Jurkat, Clone E6-1 (cell line): ENCODE measurements around the gene SLCO2A1. TPM values are rescaled to one million over a fixed set of nuclear protein-coding genes. Genes with fewer than 3 reads are reported as not detected.
"Not testable (repeated sequence)": the region's sequence is repeated elsewhere in the genome, so short reads cannot be mapped to it uniquely, and the experiment has no call there.

Experiments used
- DNase-seq: peaks from one replicate; pipeline ENCODE4 v3.0.0-alpha.2; 2011; ENCODE audit warnings: low read depth, low spot score
- H3K4me3 ChIP-seq: 2 replicates; pipeline ENCODE4 v1.5.1; 2011; ENCODE audit warnings: mild to moderate bottlenecking, low read length, control low read depth, moderate library complexity
- polyA plus RNA-seq: library from polyadenylated mRNA; unstranded; fragments of >200 nt; gene quantifications from one replicate; pipeline ENCODE4 v1.2.1, GENCODE V29; 2012; ENCODE audit warnings: missing spikeins; ENCODE audit not compliant: insufficient read length, insufficient read depth

SLCO2A1 gene
- polyA plus RNA-seq = not detected

DNA sequence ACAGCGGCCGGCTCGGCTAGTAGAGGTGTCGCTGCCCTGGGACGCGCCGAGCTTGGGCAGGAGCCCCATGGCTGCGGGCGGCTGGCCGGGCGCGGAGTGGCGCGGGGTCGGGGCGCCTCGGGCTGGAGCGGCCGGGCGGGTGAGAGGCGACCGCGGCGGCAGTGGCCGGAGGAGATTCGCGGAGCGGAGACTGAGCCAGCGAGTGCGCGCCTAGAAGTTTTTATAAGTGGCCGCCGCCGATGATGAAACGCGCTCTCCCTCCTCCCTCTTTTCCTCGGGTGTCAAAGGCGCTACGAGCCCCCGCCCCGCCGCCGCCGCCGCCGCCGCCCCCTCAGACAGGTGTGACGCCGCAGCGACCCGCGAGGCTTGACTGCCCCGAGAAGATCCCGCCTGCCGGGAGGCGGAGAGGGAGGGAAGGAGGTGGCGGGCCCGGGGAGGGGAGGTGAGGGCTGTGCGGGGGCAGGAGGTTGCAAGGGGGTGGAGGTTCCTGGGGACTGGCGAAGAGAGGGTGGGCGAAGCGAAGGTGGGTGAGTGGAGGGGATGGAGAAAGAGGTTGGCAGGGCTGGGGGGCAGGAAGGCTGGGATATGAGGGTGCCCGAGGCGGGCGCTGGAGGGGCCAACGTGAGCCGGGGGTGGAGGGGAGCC is at the start of gene SLCO2A1:
SLCO2A1 (minus strand) TSS at position 192 of the 645 bp plus-strand sequence; CDS start at position 69, 123 bp downstream.
- no peak for DNase-seq
- no peak within 1 kb of the TSS for H3K4me3 ChIP-seq

DNA sequence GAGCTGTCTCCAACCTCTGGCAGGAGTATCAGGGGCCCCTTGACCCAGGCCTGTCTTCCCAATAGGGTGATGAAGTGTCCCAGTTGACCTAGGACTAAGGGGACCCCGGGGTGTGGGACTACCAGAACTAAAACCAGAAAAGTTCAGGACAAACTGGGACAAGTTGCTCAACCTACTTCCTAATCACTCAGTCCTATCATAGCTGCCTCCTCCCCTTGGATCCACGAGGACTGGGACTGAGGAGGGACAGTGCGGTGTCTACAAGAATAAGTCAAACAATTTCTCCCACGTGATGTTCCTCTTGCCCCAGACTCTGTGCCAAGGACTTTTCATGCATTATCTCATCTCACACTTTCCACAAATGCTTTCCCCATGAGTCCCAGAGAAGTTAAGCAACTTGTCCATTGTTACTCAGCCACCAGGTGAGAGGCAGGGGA is 49.4 kb upstream of the SLCO2A1 start:
- DNase-seq = no peak

DNA sequence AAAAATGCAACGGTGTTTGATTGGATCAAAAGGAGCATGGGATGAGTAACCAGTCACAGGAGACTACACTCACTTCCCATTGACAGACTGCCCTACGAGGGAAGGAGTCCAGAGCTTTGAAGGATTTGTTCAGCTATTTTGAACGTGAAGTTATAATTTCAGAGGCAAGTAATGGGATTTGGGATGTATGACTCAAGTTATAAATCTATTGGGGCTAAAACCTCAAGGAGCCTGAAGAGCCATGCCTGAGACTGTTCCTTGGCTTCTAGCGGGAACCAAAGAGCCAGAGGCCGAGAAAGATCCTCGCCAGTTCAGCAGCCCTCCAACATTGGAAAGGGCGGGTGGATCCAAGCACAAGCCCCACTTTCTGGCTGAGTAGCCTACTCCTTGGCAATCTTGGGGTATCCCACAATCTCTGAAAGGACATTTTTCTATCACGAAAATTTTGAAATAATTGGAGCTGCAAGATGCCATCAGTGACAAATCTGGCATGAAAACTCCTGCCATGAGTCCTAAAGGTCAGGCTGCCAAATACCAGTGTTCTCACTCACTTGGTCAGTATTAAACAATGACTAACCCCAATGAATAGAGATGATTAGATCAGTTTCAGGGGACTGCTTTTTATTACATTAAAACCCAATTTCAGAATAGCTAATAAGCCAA is 48.6 kb upstream of the SLCO2A1 start:
- no peak for DNase-seq
- H3K4me3 ChIP-seq = no peak overlapping the region

More for the DNA sequence above, 49.4 kb upstream of the SLCO2A1 start:
- H3K4me3 ChIP-seq = no peak overlapping the region

DNA sequence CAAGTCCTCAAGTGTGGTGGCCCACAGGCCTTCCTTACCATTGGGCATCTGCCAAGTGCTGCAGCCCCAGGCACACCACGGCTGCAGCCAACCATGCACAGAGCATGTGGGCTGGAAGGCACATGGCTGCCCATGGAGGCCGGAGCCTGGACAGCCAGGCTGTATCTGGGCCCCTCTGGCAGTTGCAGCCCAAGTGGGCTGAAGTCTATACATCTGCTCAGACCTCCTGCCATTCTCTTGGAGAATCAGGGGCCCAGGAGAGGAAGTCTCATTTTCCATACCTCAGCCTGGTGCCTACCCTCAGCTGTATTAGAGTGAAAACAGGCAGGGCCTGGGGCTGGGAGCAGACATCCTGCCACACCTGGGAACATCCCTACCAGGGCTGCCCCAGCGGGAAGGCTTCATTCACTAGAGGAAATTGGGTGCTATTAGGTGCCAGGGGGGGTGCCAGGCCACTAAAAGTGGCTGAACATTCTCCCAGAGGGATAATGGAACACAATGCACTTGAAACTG is 48.0 kb upstream of the SLCO2A1 start:
- no peak for DNase-seq
- no peak overlapping the region for H3K4me3 ChIP-seq

DNA sequence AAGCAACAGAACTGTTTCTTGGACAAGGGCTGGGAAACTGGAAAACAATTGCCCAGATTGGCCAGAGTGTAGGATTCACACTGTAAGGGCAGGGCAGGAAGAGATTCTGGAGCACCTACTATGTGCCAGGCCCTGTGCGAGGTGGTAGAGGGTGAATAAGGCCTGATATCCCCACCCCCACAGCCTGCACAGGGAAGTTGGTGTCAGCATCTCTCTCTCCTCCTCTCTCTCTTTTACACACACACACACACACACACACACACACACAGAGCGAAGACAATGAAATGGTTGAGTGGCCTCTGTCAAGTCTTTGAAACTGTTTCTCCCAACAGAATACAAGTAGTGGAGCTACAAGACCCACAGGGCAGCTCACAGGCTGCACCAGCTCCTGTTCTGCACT is 47.1 kb upstream of the SLCO2A1 start:
- H3K4me3 ChIP-seq = no peak overlapping the region
- no peak for DNase-seq

DNA sequence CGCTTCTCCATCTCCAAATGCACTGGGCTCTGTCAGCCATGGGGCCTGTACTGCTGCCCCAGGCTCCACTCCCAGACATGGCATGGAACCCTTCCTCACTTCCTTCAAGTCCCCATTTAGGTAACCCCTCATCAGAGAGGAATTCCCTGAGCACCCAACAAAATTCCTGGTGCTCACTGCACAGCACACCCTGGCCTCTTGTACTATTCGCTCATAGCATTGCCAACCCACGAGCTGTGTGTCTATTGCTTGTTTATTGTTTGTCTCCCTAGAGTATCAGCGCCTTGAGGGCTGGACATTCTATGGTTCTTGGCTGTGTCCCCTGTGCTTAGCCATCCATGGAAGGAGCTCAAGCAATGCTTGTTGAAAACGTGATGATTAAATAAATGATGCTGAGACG is 46.1 kb upstream of the SLCO2A1 start:
- DNase-seq = no peak
- H3K4me3 ChIP-seq = no peak overlapping the region

DNA sequence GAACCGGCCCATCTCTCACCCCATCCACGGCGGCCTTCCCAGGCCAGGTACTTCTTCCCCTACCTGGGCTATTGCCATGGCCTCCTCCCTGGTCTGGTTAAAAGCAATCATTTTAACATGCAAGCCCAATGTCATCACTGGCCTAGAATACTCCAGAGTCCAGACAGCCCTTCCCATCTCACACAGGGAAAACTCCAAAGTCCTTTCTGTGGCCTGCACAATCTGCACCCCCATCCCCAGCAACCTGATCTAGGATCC is 45.8 kb upstream of the SLCO2A1 start:
- DNase-seq = no peak
- no peak overlapping the region for H3K4me3 ChIP-seq

DNA sequence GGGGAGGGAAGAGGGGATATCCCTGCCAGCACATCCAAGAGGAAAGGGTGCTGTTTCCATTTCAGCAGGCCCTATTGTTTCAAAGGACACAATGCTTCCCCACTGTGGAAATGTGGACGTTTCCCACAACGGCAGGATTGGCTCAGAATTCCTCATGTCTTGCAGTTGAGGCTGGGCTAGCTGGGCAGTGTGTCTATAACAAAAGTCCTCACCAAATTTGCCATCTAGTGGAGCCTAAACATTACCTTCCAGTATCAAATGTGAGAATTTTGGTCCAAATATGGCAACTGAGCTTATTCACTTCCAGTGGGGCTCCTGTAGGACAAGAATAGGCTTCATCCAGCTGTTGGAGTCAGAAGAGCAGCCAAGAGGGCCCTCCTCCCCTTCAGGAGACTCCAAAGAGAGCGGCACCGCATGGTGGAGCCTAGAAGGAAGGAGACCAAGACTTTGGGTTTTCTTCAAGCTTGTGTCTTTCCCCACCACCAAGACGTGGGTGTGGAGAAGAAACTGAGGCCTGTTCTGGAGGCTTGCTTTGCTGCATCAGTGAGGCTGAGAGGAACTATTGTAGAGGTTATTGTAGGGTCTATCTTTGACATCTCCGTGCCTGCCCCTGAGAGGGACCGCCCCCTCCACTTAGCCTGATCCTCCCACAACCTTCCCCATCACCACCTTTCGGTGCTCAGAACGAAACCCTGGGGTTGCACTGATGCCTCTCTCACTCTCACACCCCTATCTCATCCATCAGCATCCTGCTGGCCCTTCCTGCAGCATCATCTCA is 45.3 kb upstream of the SLCO2A1 start:
- DNase-seq = no peak
- no peak overlapping the region for H3K4me3 ChIP-seq

DNA sequence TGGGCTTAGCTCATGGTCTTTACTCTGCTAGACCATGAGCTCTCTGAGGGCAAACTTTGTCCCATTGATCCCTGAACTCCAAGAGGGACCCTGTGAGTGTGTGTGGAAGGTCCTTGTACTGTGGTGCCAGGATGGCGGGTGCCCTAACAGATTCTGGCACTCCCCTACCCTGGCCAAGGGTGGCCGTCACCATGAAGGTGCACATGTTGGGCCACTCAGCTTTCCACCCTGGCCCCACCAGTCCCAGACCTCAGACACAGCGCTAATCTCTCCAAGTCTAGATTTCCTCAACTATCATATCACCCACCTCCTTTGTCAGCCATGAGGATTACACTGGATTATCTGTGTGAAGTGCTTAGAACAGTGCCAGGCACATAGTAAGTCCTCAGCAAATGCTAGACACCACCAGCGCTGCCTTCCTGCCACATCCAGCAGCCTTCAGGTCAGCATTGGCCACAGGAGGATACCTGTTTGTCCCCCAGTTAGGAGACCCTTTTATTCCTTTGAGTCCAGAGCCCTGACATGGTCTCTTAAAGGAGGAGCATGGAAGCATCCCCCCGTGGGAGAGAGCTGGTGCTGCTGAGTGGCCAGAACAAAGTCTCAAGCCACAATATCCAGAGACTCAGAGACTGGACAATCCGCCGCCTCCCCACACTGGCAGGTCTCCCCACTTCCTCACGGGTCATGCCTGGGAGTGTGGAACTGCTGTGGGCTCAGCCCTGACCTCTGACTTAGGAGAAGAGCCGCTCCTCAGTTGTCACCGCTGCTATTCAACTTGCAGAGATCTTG is 44.5 kb upstream of the SLCO2A1 start:
- DNase-seq = no peak
- no peak overlapping the region for H3K4me3 ChIP-seq

DNA sequence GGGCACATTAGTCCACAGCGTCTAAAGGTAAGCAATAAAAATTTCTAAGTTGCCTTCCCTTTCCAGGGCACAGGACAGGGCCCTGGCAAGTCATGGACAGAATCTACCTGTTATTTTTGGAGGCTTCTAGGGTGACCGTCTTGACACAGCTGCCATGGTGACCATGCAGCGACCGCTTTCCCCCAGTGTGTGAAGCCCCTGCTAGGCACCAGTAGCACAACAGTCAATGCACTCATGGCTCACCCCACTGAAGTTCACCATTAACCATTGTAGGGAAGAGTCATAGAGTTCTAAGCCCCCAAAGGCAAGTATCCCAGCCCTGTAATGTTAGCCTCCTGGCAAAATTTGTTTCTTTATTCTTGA is 43.8 kb upstream of the SLCO2A1 start:
- no peak for DNase-seq
- H3K4me3 ChIP-seq = no peak overlapping the region

DNA sequence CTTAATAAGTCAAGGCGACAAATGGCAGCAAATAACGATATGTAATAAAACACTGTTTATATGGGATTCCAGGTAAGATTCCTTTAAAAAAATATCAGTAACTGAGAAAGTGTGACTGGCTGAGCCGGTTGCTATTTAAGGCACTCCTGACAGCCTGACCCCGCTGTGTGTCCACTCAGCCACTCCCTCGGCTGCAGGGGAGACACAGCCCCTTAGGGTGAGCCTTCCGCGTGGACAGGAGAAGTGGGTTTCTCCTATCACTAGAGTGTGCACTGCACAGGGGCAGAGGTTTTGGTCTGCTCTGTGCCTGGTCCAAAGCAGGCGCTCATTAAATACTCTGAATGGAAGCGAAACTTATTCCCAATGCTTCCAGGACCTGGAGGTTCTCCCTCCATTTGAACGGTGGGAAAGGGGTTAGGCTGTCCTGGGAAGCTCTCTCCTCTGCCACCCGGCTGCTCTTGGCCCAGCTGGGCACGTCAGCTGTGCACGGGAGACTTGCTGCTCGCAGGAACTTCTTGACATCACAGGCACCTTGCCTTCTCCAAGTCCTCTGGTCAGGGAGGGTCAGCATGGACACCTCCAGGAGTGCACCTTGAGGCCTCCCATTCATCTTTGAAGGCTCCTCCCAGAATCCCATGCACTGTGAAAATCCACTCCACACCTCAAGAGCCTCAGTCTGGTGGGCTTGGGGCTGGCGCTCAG is 43.3 kb upstream of the SLCO2A1 start:
- H3K4me3 ChIP-seq = no peak overlapping the region
- DNase-seq = no peak

DNA sequence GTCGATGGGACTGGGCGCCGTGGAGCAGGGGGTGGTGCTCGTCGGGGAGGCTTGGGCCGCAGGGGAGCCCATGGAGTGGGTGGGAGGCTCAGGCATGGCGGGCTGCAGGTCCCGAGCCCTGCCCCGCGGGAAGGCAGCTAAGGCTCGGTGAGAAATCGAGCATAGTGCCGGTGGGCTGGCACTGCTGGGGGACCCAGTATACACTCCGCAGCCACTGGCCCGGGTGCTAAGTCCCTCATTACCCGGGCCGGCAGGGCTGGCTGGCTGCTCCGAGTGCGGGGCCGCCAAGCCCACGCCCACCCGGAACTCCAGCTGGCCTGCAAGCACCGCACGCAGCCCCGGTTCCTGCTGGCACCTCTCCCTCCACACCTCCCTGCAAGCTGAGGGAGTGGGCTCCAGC is 40.6 kb upstream of the SLCO2A1 start:
- not testable (repeated sequence) for H3K4me3 ChIP-seq

DNA sequence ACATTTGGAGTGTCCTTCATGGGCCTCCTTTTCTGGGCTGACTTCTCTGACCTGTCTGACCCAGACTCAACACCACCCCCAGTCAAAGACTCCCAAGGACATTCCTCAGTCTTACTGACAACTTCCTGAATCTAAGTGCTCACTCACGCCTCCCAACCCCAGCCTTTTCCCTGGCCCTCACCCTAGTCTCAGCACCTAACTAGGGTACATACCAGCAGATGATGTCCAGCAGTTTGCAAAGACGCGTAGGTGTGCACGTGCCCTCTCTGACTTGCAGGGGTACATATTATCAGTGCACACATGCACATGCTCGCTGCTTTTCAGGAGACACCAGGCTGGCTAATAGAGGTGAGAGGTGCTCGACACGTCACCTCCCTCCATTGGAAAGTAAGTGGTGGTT is 38.7 kb upstream of the SLCO2A1 start:
- no peak overlapping the region for H3K4me3 ChIP-seq
- no peak for DNase-seq

More for the DNA sequence above, 40.6 kb upstream of the SLCO2A1 start:
- not testable (repeated sequence) for DNase-seq

DNA sequence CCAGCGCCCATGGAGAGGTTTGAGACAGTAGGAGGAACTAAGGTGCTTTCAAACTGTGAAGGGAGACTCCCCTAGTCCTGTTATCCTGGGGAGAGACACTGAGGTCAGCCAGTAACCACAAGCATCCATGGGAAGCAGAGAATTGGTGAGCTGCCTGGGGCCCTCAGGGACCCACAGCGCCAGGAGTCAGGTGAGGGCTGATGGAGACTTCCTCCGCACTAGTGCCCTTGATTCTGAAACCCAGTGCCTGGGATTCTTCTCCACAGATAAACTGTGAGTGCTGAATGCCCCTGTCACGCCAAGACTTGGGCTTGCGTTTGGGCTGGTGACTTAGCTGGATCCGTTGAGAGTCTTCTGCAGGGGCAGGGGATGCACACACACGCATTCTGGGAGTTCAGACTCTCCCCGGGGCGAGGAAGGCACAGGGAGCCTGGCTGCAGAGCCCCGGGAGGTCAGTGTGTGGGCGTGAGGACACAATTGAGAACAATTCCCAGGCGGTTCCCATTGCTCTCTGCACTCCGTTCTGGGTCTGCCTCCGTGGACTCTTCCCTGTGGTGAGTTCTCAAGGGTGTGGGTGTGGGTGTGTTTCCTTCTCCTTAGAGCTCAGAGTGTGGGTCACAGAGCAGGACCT is 37.9 kb upstream of the SLCO2A1 start:
- no peak for DNase-seq
- no peak overlapping the region for H3K4me3 ChIP-seq

DNA sequence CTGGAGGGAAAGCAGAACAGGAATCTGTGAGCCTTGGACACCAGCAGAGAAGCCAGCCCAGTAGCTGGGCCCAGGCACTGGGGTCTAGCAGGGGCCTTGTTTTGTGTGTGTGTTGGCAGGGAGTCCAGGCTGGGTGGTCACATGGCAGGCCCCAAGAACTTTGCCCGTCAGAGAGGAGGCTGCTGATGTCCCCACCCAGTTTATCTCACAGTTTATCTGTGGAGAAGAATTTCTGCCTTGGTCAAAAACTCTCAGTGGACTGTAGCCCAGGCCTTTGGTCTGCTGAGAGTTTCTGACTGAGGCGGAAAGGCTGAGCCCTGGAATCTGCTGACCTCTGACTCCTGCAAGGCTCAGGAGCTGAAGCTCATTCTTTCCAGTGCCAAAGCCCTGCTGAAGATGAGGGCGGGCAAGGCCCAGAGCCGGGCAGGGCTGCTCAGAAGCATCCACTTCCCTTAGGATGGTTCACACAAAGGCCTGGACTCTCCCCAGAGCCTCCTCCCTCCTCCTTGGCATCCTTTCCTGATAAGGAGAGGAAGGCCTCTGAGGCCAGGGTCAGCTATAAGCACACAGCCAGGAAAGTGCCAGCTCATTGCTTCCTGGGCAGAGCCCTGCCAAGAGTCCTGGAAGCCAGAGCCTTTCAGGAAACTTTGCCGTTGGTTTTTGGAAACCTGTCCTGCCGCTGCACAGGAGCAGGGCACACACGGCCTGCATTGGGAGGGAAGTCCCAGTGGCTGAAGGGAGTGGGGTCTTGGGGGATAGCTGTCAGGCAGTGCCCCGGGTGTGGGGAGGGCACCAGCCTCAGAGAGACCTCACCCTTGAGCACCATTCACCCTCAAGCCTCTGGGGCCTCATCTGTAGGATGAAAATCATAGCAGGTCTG is 37.2 kb upstream of the SLCO2A1 start:
- no peak overlapping the region for H3K4me3 ChIP-seq
- no peak for DNase-seq

DNA sequence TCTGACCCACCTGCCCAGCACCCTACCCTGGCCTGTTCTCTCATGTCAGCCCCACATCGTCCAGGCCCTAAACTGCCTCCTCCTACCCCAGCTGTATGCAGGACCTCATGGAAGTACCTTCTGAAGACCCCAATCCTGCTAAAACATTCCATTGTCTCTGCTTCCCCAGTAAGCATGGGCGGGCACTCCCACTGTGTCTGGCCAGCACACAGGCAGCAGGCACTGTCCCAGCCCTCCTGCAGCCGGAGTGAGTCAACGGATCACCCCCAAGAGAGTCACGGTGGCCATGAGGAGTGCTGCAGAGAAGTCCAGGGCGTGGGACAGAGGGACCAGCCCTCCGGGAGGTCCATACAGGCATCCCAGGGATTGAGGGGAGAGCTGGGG is 36.4 kb upstream of the SLCO2A1 start:
- no peak overlapping the region for H3K4me3 ChIP-seq
- no peak for DNase-seq

DNA sequence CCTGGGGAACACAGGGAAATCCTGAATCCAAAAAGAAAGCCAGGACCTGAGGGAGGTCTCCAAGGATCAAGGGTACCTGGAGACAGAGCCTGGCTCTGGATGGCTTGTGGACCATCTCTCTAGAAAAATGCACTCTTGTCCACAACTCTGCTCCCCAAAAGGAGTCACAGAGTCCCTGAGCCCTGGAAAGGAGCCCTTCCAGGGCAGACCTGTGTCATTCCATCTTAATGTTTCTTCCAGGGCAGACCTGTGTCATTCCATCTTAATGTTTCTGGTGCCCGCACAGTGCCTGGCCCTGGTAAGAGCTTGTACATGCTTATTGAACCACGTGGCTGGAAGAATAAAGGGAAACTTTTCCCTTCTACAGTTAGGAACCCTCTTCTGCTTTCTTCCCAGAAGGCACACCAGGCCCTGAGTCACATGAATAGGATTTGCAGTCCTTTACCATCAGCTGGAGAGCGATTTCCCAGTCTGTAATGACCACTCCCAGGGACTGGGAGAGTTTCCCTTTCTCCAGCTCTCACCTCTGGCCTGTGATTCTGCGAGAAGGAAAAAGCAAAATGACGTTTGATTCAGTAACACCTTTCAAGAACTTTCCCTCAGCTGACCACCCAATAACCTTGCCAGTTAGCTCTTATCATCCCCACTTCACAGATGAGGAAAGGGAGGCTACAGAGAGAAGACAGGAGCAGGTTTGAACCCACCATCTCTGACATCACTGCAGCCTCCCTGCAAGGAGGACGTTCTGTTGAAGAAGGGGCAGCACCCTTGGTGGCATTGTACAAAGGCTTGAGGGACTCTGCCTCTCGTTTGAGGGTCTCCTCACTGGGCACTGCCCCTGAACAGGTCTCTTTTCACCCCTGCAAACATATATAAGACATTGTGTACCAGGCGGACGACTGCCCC is 35.8 kb upstream of the SLCO2A1 start:
- no peak for DNase-seq
- no peak overlapping the region for H3K4me3 ChIP-seq
